SK-N-SH (cell line): ENCODE data around the gene MOV10L1. TPM values are rescaled to one million over a fixed set of nuclear protein-coding genes. Genes with fewer than 3 reads are reported as not detected.

Source experiments
- CTCF ChIA-PET: fragments of 300-600, 350-600 bp; formaldehyde crosslinking; extraction: SDS; loops from one replicate; lab custom pipeline; 2021; lab: Yijun Ruan, JAX
- POLR2A ChIA-PET: fragments of 350-600 bp; sonication (Branson Sonifier 250); formaldehyde crosslinking; extraction: SDS; loops from one replicate; lab custom pipeline; 2020; ENCODE audit warnings: antibody characterized with exemption, inconsistent platforms; lab: Yijun Ruan, JAX
- DNase-seq: peaks from one replicate; pipeline ENCODE4 v3.0.0; 2012
- H2AFZ ChIP-seq: fragments of 200-600 bp; sonication (generic); 2 replicates; pipeline ENCODE4 v1.8.1; 2016; ENCODE audit warnings: antibody characterized with exemption, mild to moderate bottlenecking, low read depth
- H3F3A ChIP-seq: fragments of 200-600 bp; sonication (generic); replicated peaks from 2 replicates; pipeline ENCODE3; 2016; ENCODE audit warnings: antibody characterized with exemption, mild to moderate bottlenecking; ENCODE audit not compliant: insufficient read depth
- H3K27ac ChIP-seq, 2 experiments: fragments of 200-500 bp in 1 of 2; fragments of 200-600 bp in 1 of 2; sonication (Bioruptor generic) in 1 of 2; sonication (generic), shearing (Covaris generic) in 1 of 2; 2 replicates each; pipeline versions ENCODE4 v1.5.1 to v1.6.1; 2014 to 2016; ENCODE audit warnings: low read depth in 2 of 2, inconsistent platforms in 1 of 2, low read length in 1 of 2, mild to moderate bottlenecking in 1 of 2, mixed read lengths in 1 of 2
- H3K27me3 ChIP-seq: fragments of 200-600 bp; sonication (generic), shearing (Covaris generic); 2 replicates; pipeline ENCODE4 v1.6.1; 2016; ENCODE audit warnings: mixed run types; ENCODE audit not compliant: insufficient read depth
- H3K36me3 ChIP-seq, 2 experiments: fragments of 200-500 bp in 1 of 2; fragments of 200-600 bp in 1 of 2; sonication (Bioruptor generic) in 1 of 2; sonication (generic) in 1 of 2; replicated peaks in 1 of 2; 2 replicates each; pipeline versions ENCODE3 to v1.5.1; 2014 to 2016; ENCODE audit warnings: low read length in 1 of 2, mild to moderate bottlenecking in 1 of 2; ENCODE audit not compliant: insufficient read depth in 2 of 2, control insufficient read depth in 1 of 2
- H3K4me1 ChIP-seq, 2 experiments: fragments of 200-500 bp in 1 of 2; fragments of 200-600 bp in 1 of 2; sonication (Bioruptor generic) in 1 of 2; sonication (generic), shearing (Covaris generic) in 1 of 2; 2 replicates each; pipeline versions ENCODE4 v1.5.1 to v1.6.1; 2014 to 2016; ENCODE audit warnings: low read depth in 1 of 2, low read length in 1 of 2, mixed run types in 1 of 2; ENCODE audit not compliant: insufficient read depth in 2 of 2, control insufficient read depth in 1 of 2
- H3K4me2 ChIP-seq: fragments of 200-600 bp; sonication (generic), shearing (Covaris generic); 2 replicates; pipeline ENCODE4 v1.6.1; 2017; ENCODE audit warnings: mixed run types
- H3K4me3 ChIP-seq, 2 experiments: fragments of 200-500 bp in 1 of 2; fragments of 200-600 bp in 1 of 2; sonication (Bioruptor generic) in 1 of 2; sonication (generic), shearing (Covaris generic) in 1 of 2; 2 replicates each; pipeline versions ENCODE4 v1.5.1 to v1.8.1; 2014 to 2016; ENCODE audit warnings: low read depth in 2 of 2, inconsistent platforms in 1 of 2, low read length in 1 of 2, mild to moderate bottlenecking in 1 of 2, mixed read lengths in 1 of 2, moderate library complexity in 1 of 2
- H3K79me2 ChIP-seq: fragments of 200-600 bp; sonication (generic); 2 replicates; pipeline ENCODE4 v1.8.1; 2017; ENCODE audit warnings: mild to moderate bottlenecking; ENCODE audit not compliant: insufficient read depth
- H3K9ac ChIP-seq: fragments of 200-600 bp; sonication (generic); 2 replicates; pipeline ENCODE4 v1.6.1; 2017; ENCODE audit warnings: mixed run types
- H3K9me2 ChIP-seq: fragments of 200-600 bp; sonication (generic); 2 replicates; pipeline ENCODE4 v1.6.1; 2017; ENCODE audit warnings: mixed run types
- H3K9me3 ChIP-seq: fragments of 200-600 bp; sonication (generic); 2 replicates; pipeline ENCODE4 v1.6.1; 2017; ENCODE audit warnings: mixed run types, mild to moderate bottlenecking, moderate library complexity
- H4K20me1 ChIP-seq: fragments of 200-600 bp; sonication (generic); 2 replicates; pipeline ENCODE4 v1.6.1; 2017; ENCODE audit warnings: mild to moderate bottlenecking, mixed run types; ENCODE audit not compliant: insufficient read depth
- CHD2 ChIP-seq: fragments of 150-350 bp; IDR thresholded peaks from 2 replicates; pipeline ENCODE4 v1.6.1; 2018; ENCODE audit warnings: low read length; ENCODE audit not compliant: partially characterized antibody
- FOSL2 ChIP-seq: IDR thresholded peaks from 2 replicates; pipeline ENCODE4 v1.4.0; 2012; ENCODE audit warnings: low read depth, mild to moderate bottlenecking, moderate library complexity, borderline replicate concordance
- GABPA ChIP-seq: IDR thresholded peaks from 2 replicates; pipeline ENCODE4 v1.4.0; 2012; ENCODE audit warnings: low read depth, mild to moderate bottlenecking
- GATA2 ChIP-seq: sonication (generic); formaldehyde crosslinking; IDR thresholded peaks from 2 replicates; pipeline ENCODE4 v1.5.0; 2020; ENCODE audit warnings: mild to moderate bottlenecking, missing genetic modification reagents
- JUND ChIP-seq: IDR thresholded peaks from 2 replicates; pipeline ENCODE4 v1.4.0; 2012
- MAX ChIP-seq: IDR thresholded peaks from 2 replicates; pipeline ENCODE4 v1.4.0; 2012; ENCODE audit warnings: low read depth
- NFIC ChIP-seq: IDR thresholded peaks from 2 replicates; pipeline ENCODE4 v1.4.0; 2012; ENCODE audit warnings: borderline replicate concordance
- PBX3 ChIP-seq: IDR thresholded peaks from 2 replicates; pipeline ENCODE4; 2012
- POLR2AphosphoS5 ChIP-seq: IDR thresholded peaks from 2 replicates; pipeline ENCODE4 v1.6.1; 2012; ENCODE audit warnings: low read depth, low read length
- SMC3 ChIP-seq: IDR thresholded peaks from 2 replicates; pipeline ENCODE4 v1.6.1; 2012; ENCODE audit warnings: low read depth, low read length, improper control_type of control experiment
- TAF1 ChIP-seq: IDR thresholded peaks from 2 replicates; pipeline ENCODE4 v1.6.1; 2012; ENCODE audit warnings: low read depth, mild to moderate bottlenecking, low read length, moderate library complexity, borderline replicate concordance
- TEAD4 ChIP-seq: IDR thresholded peaks from 2 replicates; pipeline ENCODE4 v1.4.0; 2012; ENCODE audit warnings: mild to moderate bottlenecking, borderline replicate concordance; ENCODE audit not compliant: insufficient read depth
- USF1 ChIP-seq: IDR thresholded peaks from 2 replicates; pipeline ENCODE4 v1.4.0; 2012; ENCODE audit warnings: low read depth, borderline replicate concordance
- YY1 ChIP-seq: IDR thresholded peaks from 2 replicates; pipeline ENCODE4 v1.4.0; 2012; ENCODE audit warnings: low read depth, mild to moderate bottlenecking
- ZBTB33 ChIP-seq: IDR thresholded peaks from 2 replicates; pipeline ENCODE4 v1.4.0; 2012; ENCODE audit warnings: low read depth, borderline replicate concordance
- WGBS: methylation state at CpG from one replicate; pipeline ENCODE4 v1.1.6; 2017; ENCODE audit warnings: low lambda C conversion rate; 5-methylcytosine and 5-hydroxymethylcytosine counted together
- polyA plus RNA-seq, 3 experiments: library from polyadenylated mRNA; depleted of rRNA; stranded (reverse); fragments of >200 nt; gene quantifications; 2 replicates each; pipeline ENCODE4 v1.2.3, GENCODE V29; 2012

MOV10L1 gene
- polyA plus RNA-seq, 1 of the 3 experiments (the other 2 are of a cell fraction), result 2.1 TPM

- TF ChIP-seq POLR2AphosphoS5, result no peak
- TF ChIP-seq TAF1, result no peak
- no peak for TF ChIP-seq SMC3
- TF ChIP-seq JUND, result no peak
Observed at GRCh38 chr22:50084614-50085021, 5.2 kb upstream of the MOV10L1 start (continued).

- H3K27ac ChIP-seq, result no peak within 1 kb of the TSS
- TF ChIP-seq NFIC, result no peak
- TF ChIP-seq POLR2AphosphoS5, result no peak
- no peak for TF ChIP-seq USF1
- TF ChIP-seq GABPA, result no peak
- TF ChIP-seq ZBTB33, result no peak
- no peak for TF ChIP-seq PBX3
- no peak for TF ChIP-seq FOSL2
- no peaks in the 10 kb centered on the region; the same call in 1 of the 2 replicates for H3K27me3 ChIP-seq
- peaks cover 0 to 16% of the 10 kb centered on the region in 2 experiments; a peak in 1 of 4 replicates for H3K4me1 ChIP-seq
- H3K4me3 ChIP-seq, result no peak within 1 kb of the TSS
- no peaks in the 10 kb centered on the region for H3K79me2 ChIP-seq
- H2AFZ ChIP-seq, result no peak within 1 kb of the TSS
- no peaks in the 10 kb centered on the region for H3K9me2 ChIP-seq
- no peak within 1 kb of the TSS for H3K9ac ChIP-seq
- no peak for DNase-seq
- CTCF ChIA-PET, result interaction anchor here (1.5 to 1.8 kb wide), 2 partner anchors 8 to 155 kb away, joined by 4 to 5 read pairs; no protein-coding TSS in a partner anchor
- no peaks in the 10 kb centered on the region; the same call in 1 of the 2 replicates for H3K9me3 ChIP-seq
- no peaks in the 10 kb centered on the region for H3F3A ChIP-seq
- H3K36me3 ChIP-seq, result no peaks in the 10 kb centered on the region
- H3K4me2 ChIP-seq, result no peak within 1 kb of the TSS
- no peaks in the 10 kb centered on the region for H4K20me1 ChIP-seq
- WGBS, result 79% methylated on average over 28 of the region's 29 CpGs
- POLR2A ChIA-PET, result no interaction called here
Observed at GRCh38 chr22:50085211-50085972, 4.4 kb upstream of the MOV10L1 start, which contains the start of gene MLC1. TSS of gene MLC1 (minus strand) at chr22:50085426. CDS start at chr22:50084902, 524 bp downstream.

- CTCF ChIA-PET, result interaction anchor here (0.9 to 1.5 kb wide), 2 partner anchors 20 to 156 kb away, joined by 3 to 5 read pairs; no protein-coding TSS in a partner anchor
- H3K4me2 ChIP-seq, result no peak overlapping the region
- DNase-seq, result no peak
- TF ChIP-seq GABPA (no peak), YY1 (no peak), GATA2 (CRISPR knock-in tag) (no peak), CHD2 (no peak), MAX (no peak), USF1 (no peak), POLR2AphosphoS5 (no peak), TAF1 (no peak), ZBTB33 (no peak), TEAD4 (no peak)
Observed at GRCh38 chr22:50086526-50086925, 3.3 kb upstream of the MOV10L1 start.

More at GRCh38 chr22:50086526-50086925, 3.3 kb upstream of the MOV10L1 start:
- no peaks in the 10 kb centered on the region for H3F3A ChIP-seq
- H4K20me1 ChIP-seq, result no peaks in the 10 kb centered on the region
- POLR2A ChIA-PET, result no interaction called here
- no peaks in the 10 kb centered on the region for H3K36me3 ChIP-seq
- H3K9me3 ChIP-seq, result no peaks in the 10 kb centered on the region; the same call in 1 of the 2 replicates
- 45% methylated on average over 5 of the region's 5 CpGs for WGBS
- no peak overlapping the region for H3K9ac ChIP-seq
- no peak overlapping the region for H3K27ac ChIP-seq
- H3K27me3 ChIP-seq, result no peaks in the 10 kb centered on the region
- no peak overlapping the region for H2AFZ ChIP-seq
- H3K9me2 ChIP-seq, result no peaks in the 10 kb centered on the region
- H3K4me3 ChIP-seq, result no peak overlapping the region
- peaks cover 0 to 23% of the 10 kb centered on the region in 2 experiments; a peak in 1 of 4 replicates for H3K4me1 ChIP-seq
- no peaks in the 10 kb centered on the region for H3K79me2 ChIP-seq
